A549 (cell line): Measurements from ENCODE around the gene DUSP7. TPM values are rescaled to one million over a fixed set of nuclear protein-coding genes. Genes with fewer than 3 reads are reported as not detected.

Source experiments
- ATAC-seq, 2 experiments: fragments of 200-7000 bp in 1 of 2; fragments of >200 bp in 1 of 2; cut with Nextera tagmentation in 1 of 2; cut with Tn5 transposase in 1 of 2; 3 replicates each; pipeline versions ENCODE4 v1.8.0 to v1.9.1; 2018 to 2020; ENCODE audit warnings: mild to moderate bottlenecking in 1 of 2, moderate library complexity in 1 of 2
- CTCF ChIA-PET: fragments of 300-600 bp; sonication (Branson Sonifier 250); formaldehyde crosslinking; extraction: SDS; loops from one replicate; lab custom pipeline; 2021; ENCODE audit warnings: antibody characterized with exemption, inconsistent platforms; lab: Yijun Ruan, JAX
- POLR2A ChIA-PET: fragments of 350-600 bp; formaldehyde crosslinking; extraction: SDS; loops from one replicate; lab custom pipeline; 2021; ENCODE audit warnings: antibody characterized with exemption, inconsistent platforms; lab: Yijun Ruan, JAX
- DNase-seq, 2 experiments: peaks; one replicate each; pipeline versions ENCODE4 v3.0.0 to v3.0.0-alpha.2; 2011 to 2016; ENCODE audit warnings: low read depth in 1 of 2, low spot score in 1 of 2
- FAIRE-seq: peaks from 2 replicates; lab custom pipeline; 2011; peaks lifted over from hg19 to GRCh38; lab: Jason Lieb, UNC
- H3K27ac ChIP-seq, 2 experiments: fragments of >200 bp; sonication (Bioruptor Twin); formaldehyde crosslinking; 3 replicates each; pipeline ENCODE4 v1.5.1; 2016 to 2017
- H3K4me1 ChIP-seq: fragments of >200 bp; sonication (Bioruptor Twin); formaldehyde crosslinking; 3 replicates; pipeline ENCODE4 v1.6.1; 2016
- H3K4me2 ChIP-seq: fragments of >200 bp; sonication (Bioruptor Twin); formaldehyde crosslinking; 3 replicates; pipeline ENCODE4 v1.6.1; 2016
- H3K4me3 ChIP-seq: fragments of >200 bp; sonication (Bioruptor Twin); formaldehyde crosslinking; 3 replicates; pipeline ENCODE4 v1.5.1; 2016
- H3K9me3 ChIP-seq: fragments of >200 bp; sonication (Bioruptor Twin); formaldehyde crosslinking; 3 replicates; pipeline ENCODE4 v1.6.1; 2016
- CBX8 ChIP-seq: fragments of 200-600 bp; sonication (generic); IDR thresholded peaks from 2 replicates; pipeline ENCODE4 v1.6.1; 2016
- CHD4 ChIP-seq: fragments of 200-600 bp; sonication (generic); IDR thresholded peaks from 2 replicates; pipeline ENCODE4 v1.6.1; 2016; ENCODE audit warnings: antibody characterized with exemption, mild to moderate bottlenecking, borderline replicate concordance
- FOXS1 ChIP-seq: fragments of 250-450 bp; sonication (Bioruptor Pico); IDR thresholded peaks from 2 replicates; pipeline ENCODE4 v1.5.0; 2020; ENCODE audit warnings: mild to moderate bottlenecking, moderate library complexity
- GATA3 ChIP-seq: IDR thresholded peaks from 2 replicates; pipeline ENCODE4 v1.6.1; 2012; ENCODE audit warnings: borderline replicate concordance
- HDAC2 ChIP-seq: fragments of 200-600 bp; sonication (generic); IDR thresholded peaks from 2 replicates; pipeline ENCODE4 v1.6.1; 2016
- HES2 ChIP-seq: fragments of >200 bp; sonication (Bioruptor Twin); formaldehyde crosslinking; IDR thresholded peaks from 2 replicates; pipeline ENCODE4 v1.6.1; 2016
- HOXA7 ChIP-seq: fragments of 250-450 bp; sonication (Bioruptor Pico); IDR thresholded peaks from 2 replicates; pipeline ENCODE4 v1.5.0; 2020; ENCODE audit warnings: mild to moderate bottlenecking, moderate library complexity
- HOXB13 ChIP-seq: fragments of 250-450 bp; sonication (Bioruptor Pico); IDR thresholded peaks from 2 replicates; pipeline ENCODE4 v1.5.0; 2020; ENCODE audit warnings: low read depth, mild to moderate bottlenecking, moderate library complexity
- JUN ChIP-seq, 2 experiments: fragments of >200 bp; sonication (Bioruptor Twin); formaldehyde crosslinking; IDR thresholded peaks; 2 replicates in 1 of 2; 3 replicates in 1 of 2; pipeline ENCODE4 v1.6.1; 2016 to 2017
- MYC ChIP-seq: IDR thresholded peaks from 2 replicates; pipeline ENCODE4 v1.6.1; 2012; ENCODE audit warnings: mild to moderate bottlenecking, inconsistent platforms, low read length, improper control_type of control experiment, borderline replicate concordance
- NFE2L2 ChIP-seq: fragments of 150-350 bp; conservative IDR thresholded peaks from 2 replicates; pipeline ENCODE4 v1.6.1; 2014; ENCODE audit warnings: low read length
- NPAS2 ChIP-seq: fragments of 250-450 bp; sonication (Bioruptor Pico); IDR thresholded peaks from 2 replicates; pipeline ENCODE4 v1.8.0; 2022; ENCODE audit warnings: mild to moderate bottlenecking, moderate library complexity, borderline replicate concordance
- PHF8 ChIP-seq: fragments of 200-600 bp; sonication (generic); IDR thresholded peaks from 2 replicates; pipeline ENCODE4 v1.6.1; 2016; ENCODE audit warnings: low read depth, mild to moderate bottlenecking, antibody characterized with exemption, moderate library complexity, borderline replicate concordance
- RAD21 ChIP-seq, 2 experiments: fragments of >200 bp in 1 of 2; sonication (Bioruptor Twin) in 1 of 2; formaldehyde crosslinking in 1 of 2; IDR thresholded peaks in 1 of 2; conservative IDR thresholded peaks in 1 of 2; 2 replicates in 1 of 2; 3 replicates in 1 of 2; pipeline ENCODE4 v1.6.1; 2012 to 2018; ENCODE audit warnings: inconsistent platforms in 1 of 2
- RARB ChIP-seq: fragments of 250-450 bp; sonication (Bioruptor Pico); IDR thresholded peaks from 2 replicates; pipeline ENCODE4 v1.8.0; 2021; ENCODE audit warnings: mild to moderate bottlenecking, moderate library complexity
- RCOR1 ChIP-seq: fragments of 150-350 bp; IDR thresholded peaks from 2 replicates; pipeline ENCODE4 v1.6.1; 2014; ENCODE audit warnings: antibody characterized with exemption, low read length, low read depth
- TFCP2L1 ChIP-seq: fragments of 250-450 bp; sonication (Bioruptor Pico); IDR thresholded peaks from 2 replicates; pipeline ENCODE4 v1.5.0; 2021; ENCODE audit warnings: mild to moderate bottlenecking
- TP53 ChIP-seq: fragments of 250-450 bp; sonication (Bioruptor Pico); IDR thresholded peaks from 2 replicates; pipeline ENCODE4 v1.5.0; 2021; ENCODE audit warnings: mild to moderate bottlenecking, moderate library complexity
- ZFP36 ChIP-seq: fragments of 450-650 bp; IDR thresholded peaks from 2 replicates; pipeline ENCODE4 v1.6.1; 2014; ENCODE audit warnings: borderline replicate concordance; ENCODE audit not compliant: partially characterized antibody
- ZNF302 ChIP-seq: fragments of 250-450 bp; sonication (Bioruptor Pico); IDR thresholded peaks from 2 replicates; pipeline ENCODE4 v1.9.0; 2021; ENCODE audit warnings: inconsistent platforms, mild to moderate bottlenecking, moderate library complexity
- WGBS: methylation state at CpG from one replicate; pipeline ENCODE4 v1.1.6; 2017; ENCODE audit errors: missing lambda C conversion rate; 5-methylcytosine and 5-hydroxymethylcytosine counted together
- polyA plus RNA-seq, 4 experiments: library from polyadenylated mRNA; depleted of rRNA in 3 of 4; stranded (reverse); fragments of >200 nt; fragmentation: RNase III in 1 of 4; extraction: RNeasy Plus Mini Kit Qiagen cat#74134 plus additional on column Dnase treatment in 1 of 4; gene quantifications; 2 replicates in 3 of 4; 3 replicates in 1 of 4; pipeline ENCODE4 v1.2.3, GENCODE V29; 2011 to 2017
- TF ChIP-seq, protein P1 (sequence below): IDR thresholded peaks from 2 replicates; pipeline ENCODE4 v1.6.1; 2012

The DUSP7 gene
- polyA plus RNA-seq, 2 of the 4 experiments (the other 2 are of a cell fraction): 4.4 to 4.8 TPM

DNA sequence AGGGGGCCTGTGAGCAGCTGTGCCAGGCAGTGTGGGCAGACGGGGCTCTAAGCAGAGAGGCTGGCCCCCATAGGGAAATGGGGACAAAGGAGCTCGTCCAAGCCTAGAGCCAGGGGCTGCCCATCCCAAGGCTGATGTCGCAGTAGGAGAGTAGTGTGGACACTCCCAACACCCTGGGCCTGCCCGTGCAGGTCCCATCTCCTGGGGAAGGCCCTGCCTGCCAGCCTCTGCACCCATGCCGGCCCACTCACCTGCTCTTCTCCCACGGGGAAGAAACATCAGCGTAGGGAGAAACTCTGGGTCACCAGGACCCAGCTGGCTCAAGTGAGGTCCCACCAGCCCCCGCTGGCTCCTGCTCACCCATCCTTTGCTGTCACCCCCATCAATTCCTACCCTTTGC lies 10.7 kb upstream of the DUSP7 start:
- 89% methylated on average over 5 of the region's 8 CpGs for WGBS
- CTCF ChIA-PET: interaction anchor here (1.1 kb wide), 1 partner anchor 11 kb away, joined by 4 read pairs; no protein-coding TSS in a partner anchor
- H3K4me1 ChIP-seq: peaks cover 8% of the 10 kb centered on the region
- ATAC-seq (no peak), DNase-seq (no peak)
- no peak overlapping the region for H3K4me2 ChIP-seq
- H3K27ac ChIP-seq: no peak overlapping the region
- no peaks in the 10 kb centered on the region for H3K9me3 ChIP-seq
- no peak overlapping the region for H3K4me3 ChIP-seq
- TF ChIP-seq HES2 (no peak), MYC (no peak), ZNF302 (CRISPR knock-in tag) (no peak), TP53 (no peak), ZFP36 (no peak), HDAC2 (no peak), HOXA7 (no peak), TFCP2L1 (CRISPR knock-in tag) (no peak), NPAS2 (no peak), HOXB13 (CRISPR knock-in tag) (no peak)
- TF ChIP-seq, protein P1, sequence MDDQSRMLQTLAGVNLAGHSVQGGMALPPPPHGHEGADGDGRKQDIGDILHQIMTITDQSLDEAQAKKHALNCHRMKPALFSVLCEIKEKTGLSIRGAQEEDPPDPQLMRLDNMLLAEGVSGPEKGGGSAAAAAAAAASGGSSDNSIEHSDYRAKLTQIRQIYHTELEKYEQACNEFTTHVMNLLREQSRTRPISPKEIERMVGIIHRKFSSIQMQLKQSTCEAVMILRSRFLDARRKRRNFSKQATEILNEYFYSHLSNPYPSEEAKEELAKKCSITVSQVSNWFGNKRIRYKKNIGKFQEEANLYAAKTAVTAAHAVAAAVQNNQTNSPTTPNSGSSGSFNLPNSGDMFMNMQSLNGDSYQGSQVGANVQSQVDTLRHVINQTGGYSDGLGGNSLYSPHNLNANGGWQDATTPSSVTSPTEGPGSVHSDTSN: no peak
- TF ChIP-seq, all 56 proteins: peak for 0
- FAIRE-seq: no peak
- POLR2A ChIA-PET: no interaction called here

GRCh38 chr3:52065264-52065756 lies 8.9 kb upstream of the DUSP7 start:
- FAIRE-seq: no peak
- WGBS: 67% methylated on average over 11 of the region's 12 CpGs
- no peak overlapping the region for H3K27ac ChIP-seq
- POLR2A ChIA-PET: no interaction called here
- H3K9me3 ChIP-seq: no peaks in the 10 kb centered on the region
- H3K4me1 ChIP-seq: peaks cover 8% of the 10 kb centered on the region
- no peak for ATAC-seq
- H3K4me3 ChIP-seq: no peak overlapping the region
- TF ChIP-seq FOXS1 (CRISPR knock-in tag) (no peak), CBX8 (no peak)
- DNase-seq: no peak
- no peak overlapping the region for H3K4me2 ChIP-seq
- CTCF ChIA-PET: no interaction called here

GRCh38 chr3:52064561-52064960 lies 8.2 kb upstream of the DUSP7 start:
- DNase-seq: no peak
- H3K27ac ChIP-seq: no peak overlapping the region
- H3K4me1 ChIP-seq: peaks cover 8% of the 10 kb centered on the region
- WGBS: 84% methylated on average over 6 of the region's 8 CpGs
- H3K9me3 ChIP-seq: no peaks in the 10 kb centered on the region
- no peak for FAIRE-seq
- ATAC-seq: no peak
- H3K4me3 ChIP-seq: no peak overlapping the region
- H3K4me2 ChIP-seq: no peak overlapping the region
- no peak for TF ChIP-seq HOXA7
- no peak for TF ChIP-seq RCOR1
- TF ChIP-seq, all 56 proteins: peak for 0
- ChIA-PET POLR2A (no interaction called here), CTCF (no interaction called here)

- CTCF ChIA-PET: interaction anchor here (1.0 to 1.9 kb wide), 3 partner anchors 9 to 61 kb away, joined by 3 to 6 read pairs (median 3); no protein-coding TSS in a partner anchor
- ATAC-seq (0 out of 6 replicates have a peak, but pooled peaks of 1 of the 2 experiments have one; percentile 20), FAIRE-seq (no peak), DNase-seq (no peak)
- H3K4me1 ChIP-seq: peaks cover 8% of the 10 kb centered on the region
- TF ChIP-seq NFE2L2 (no peak), RAD21 (conservative IDR thresholded peaks at IDR 0.05 in 1 of 2, IDR thresholded peaks at IDR 0.05 in 1 of 2) (no peak), JUN (IDR thresholded peaks at IDR 0.05) (no peak), PHF8 (no peak), RARB (CRISPR knock-in tag) (no peak), CHD4 (no peak), GATA3 (no peak)
- TF ChIP-seq, protein P1: no peak
- H3K4me2 ChIP-seq: no peak overlapping the region
- 80% methylated on average over 11 of the region's 14 CpGs for WGBS
- peak overlapping the region in 1 of 2 experiments; percentile 42; a peak in 1 of 6 replicates for H3K27ac ChIP-seq
- no peaks in the 10 kb centered on the region for H3K9me3 ChIP-seq
- POLR2A ChIA-PET: no interaction called here
- H3K4me3 ChIP-seq: no peak overlapping the region
Observed at GRCh38 chr3:52063026-52063723, 6.8 kb upstream of the DUSP7 start.
